ENCODE measurements around the gene SRRM2.

Gene SRRM2

DNA sequence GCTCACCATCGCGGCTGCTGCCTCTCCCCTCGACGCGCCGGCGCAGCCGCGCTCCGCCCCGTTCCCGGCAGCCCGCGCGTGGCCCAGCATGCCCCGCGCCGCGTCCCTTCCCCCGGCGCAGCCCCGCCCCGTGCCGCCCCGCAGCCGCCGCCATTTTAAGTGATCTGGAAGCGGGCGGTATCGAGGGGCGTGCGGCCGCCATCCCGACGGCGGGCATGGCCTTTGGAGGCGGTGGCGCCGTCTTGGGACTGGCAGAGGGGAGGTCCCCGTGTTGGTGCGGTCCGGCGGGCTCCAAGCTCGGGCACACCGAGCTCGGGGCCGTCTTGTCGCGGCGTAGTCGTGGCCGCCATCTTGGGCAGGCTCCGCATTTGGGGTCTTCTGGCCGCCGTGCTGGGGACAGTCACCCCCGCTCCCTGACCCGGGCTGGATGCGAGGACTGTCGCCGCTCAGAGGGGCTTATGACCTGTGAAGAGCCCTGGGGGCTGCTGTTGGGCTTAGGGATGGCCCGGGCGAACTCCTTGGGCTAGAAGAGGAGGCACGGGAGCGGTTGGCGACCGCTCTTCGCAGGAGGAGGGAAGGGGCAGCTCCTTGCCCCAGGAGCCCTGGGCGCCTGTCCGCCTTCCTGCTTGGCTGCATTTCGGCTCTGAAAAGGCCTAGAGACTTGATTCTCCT lies 24.9 kb downstream of the SRRM2 start, which contains the start of gene ELOB:
TSS of gene ELOB (minus strand) at position 50 of the 672 bp plus-strand sequence. CDS start at position 9, 41 bp downstream.
- DNase-seq (ENCODE audit: low read depth), result peak; percentile 71

DNA sequence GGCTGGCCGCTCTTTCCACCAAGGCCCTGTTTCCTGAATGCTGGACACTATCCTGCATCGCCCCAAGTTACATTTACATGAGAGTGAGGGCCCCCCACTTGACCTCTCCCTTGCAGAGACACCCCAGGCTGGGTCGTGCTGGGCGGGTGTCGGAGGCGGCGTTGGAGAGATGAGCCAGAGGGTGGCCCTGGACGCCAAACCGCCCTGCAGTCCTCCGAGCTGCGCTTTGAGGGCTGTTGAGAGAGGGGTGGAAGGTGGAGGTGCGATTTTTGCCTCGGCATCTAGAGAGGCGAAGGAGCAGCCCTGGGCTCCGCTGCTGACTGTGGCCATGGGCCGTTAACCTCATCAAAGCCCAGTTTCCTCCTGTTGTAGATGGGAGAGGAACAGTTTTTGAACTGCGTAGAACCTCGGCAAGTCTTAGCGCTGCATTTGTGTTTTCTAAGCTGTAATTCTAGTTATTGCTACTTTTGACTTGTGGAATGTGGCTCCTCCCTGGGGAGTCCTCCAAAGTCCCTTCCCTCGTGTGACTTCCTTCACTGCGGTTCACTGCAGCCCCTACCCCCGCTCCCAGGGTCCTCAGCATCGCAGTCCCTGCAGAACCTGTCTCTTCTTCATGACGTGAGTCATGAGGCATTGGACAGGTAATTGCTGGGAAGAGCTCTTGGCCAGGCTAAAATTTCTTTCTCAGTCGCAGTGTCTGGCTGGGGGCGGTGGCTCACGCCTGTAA lies 25.6 kb downstream of the SRRM2 start:
- no peak for DNase-seq (ENCODE audit: low read depth)

DNA sequence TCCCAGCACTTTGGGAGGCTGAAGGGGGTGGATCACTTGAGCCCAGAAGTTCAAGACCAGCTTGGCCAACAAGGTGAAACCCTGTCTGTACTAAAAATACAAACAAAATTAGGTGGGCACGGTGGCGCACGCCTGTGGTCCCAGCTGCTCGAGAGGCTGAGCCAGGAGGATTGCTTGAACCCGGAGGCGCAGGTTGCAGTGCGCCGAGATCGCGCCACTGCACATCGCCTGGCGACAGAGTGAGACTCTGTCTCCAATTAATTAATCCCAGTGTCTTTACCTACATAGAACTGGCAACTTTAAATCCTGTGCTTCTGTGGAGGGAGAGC lies 26.2 kb downstream of the SRRM2 start:
- no peak for DNase-seq (ENCODE audit: low read depth)

DNA sequence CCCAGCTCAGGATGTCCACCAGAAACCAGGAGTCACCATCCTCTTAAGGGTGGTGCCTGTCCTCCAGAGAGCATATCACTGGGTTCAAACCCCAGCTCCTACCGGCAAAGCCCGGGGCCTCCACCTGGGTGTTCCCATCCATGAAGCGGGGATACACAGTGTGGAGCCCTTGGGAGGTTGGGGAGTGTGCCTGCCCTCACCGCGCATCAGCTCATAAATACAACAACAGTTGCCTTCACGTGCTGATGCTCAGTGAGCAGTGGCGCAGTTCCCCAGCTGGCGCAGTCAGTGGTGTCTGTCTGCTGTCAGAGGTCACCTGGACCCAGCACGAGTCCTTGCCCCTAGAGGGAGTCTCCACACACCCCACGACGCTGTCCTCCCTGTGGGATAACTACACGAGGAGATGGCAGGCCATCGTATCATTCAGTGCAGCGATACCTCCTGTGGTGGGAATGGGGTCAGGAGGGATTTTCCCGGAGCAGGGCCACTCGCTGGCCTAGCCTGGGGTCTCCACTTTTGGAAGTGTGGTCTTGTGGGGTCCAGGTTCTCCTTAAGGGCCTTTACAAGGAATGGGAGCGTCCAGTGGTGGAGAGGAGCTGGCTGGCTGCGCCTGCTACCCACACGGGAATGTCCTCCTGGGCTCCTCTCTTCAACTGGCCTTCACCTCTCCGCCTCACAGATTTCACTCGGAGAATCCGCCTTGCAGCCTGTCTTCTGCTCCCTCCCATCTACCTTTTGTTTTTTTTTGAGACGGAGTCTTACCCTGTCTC lies 26.9 kb downstream of the SRRM2 start:
- DNase-seq (ENCODE audit: low read depth), result no peak

DNA sequence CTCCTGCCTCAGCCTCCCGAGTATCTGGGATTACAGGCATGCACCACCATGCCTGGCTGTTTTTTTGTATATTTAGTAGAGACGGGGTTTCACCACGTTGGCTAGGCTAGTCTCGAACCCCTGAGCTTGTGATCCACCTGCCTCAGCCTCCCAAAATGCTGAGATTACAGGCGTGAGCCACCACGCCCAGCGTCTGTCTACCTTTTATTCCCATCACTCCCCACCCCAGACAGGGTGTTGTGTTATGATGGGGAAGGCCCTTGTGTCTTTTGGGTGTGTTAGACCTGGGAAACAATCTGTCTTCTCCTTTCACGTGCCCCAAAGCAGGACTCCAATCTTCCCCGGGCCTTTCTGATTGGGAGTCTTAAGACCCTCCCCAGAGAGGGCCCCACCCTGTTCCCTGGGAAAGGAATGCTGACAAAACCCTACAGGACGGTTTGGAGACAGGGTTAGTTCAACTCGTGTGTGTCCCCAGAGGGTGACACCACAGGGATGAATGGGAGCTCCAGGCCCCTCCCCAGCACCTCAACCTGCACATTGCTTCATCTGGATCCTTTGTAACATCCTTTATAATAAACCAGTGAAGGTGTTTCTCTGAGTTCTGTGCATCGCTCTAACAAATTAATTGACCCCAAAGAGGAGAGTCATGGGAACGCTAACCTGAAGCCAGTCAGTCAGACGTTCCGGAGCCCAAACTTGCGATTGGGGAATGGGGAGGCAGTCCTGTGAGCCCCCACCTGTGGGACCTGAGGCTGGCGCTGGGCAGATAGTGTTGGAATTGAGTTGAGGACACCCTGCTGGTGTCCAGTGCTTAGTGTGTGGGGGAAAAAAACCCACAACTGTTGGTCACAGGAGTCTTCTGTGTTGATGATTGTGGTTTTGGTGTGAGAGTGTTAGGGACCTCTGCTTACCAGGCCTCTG lies 27.8 kb downstream of the SRRM2 start:
- DNase-seq (ENCODE audit: low read depth), result no peak

DNA sequence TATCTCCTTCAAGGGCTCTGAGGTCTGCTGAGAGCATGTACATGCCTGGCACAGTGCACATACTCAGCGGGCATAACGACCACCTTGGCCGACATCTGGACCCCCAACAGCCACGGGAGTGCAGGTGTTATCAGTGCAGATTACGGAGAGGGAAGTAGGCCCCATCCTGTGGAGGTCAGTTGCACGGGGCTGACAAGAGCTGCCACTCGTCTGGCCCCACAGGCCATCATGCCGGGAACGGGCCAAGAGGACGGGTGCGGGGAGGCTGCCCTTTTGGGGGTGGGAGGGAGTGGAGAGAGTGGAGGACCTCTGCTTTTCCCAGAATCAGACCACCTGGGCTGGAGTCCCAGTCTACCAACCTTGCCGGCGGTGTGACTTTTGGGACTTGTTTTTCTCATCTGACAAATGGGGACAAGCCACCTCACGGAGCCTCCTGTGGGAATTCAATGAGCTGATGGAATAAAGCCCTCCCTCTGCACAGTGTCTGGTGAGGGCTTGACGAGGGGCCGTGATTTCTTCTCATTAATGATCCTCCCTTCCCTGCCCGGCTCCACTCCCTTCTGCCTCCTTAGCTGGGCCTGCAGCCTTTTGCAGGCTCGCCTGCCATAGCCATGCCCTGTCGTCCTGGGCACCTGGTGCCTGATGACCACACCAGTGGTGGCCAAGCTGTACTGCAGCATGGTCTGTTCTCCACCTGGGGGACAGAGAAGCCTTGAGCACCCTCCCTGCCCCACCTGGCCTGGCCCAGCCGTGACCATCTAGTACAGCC lies 30.3 kb downstream of the SRRM2 start:
- no peak for DNase-seq (ENCODE audit: low read depth)

DNA sequence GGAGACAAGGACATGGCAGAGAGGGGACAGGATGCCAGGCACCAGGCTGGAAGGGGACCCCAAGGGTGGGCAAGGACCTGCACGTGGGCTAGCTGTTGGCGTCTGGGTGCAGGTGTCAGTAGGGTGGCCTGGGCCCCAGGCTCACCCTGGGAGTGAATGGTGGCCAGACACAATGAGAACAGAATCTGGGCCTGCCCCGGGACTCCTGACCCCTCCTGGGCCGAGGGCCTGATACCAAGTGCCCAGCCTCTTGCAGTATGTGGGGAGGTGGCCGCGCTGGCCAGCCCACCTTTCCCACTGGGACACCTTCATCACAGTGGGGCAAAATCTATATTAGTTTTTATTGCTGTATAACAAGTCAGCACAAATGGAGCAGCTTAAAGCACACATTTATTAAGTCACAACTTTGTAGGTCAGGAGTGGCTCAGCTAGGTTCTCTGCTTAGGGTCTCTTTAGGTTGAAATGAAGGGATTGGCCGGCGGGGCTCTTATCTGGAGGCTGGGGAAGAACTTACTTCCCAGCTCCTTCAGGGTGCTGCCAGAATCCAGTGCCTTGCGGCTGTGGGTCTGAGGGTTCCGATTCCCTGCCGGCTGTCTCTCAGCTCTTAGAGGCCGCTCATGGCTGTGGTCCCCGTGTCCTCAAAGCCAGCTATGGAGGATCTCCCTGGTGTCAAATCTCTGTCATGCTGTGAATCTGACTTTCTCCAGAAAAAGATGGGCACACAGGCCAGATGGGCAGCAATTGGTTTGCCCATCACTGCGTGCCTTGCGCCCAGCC lies 31.3 kb downstream of the SRRM2 start:
- no peak for DNase-seq (ENCODE audit: low read depth)

DNA sequence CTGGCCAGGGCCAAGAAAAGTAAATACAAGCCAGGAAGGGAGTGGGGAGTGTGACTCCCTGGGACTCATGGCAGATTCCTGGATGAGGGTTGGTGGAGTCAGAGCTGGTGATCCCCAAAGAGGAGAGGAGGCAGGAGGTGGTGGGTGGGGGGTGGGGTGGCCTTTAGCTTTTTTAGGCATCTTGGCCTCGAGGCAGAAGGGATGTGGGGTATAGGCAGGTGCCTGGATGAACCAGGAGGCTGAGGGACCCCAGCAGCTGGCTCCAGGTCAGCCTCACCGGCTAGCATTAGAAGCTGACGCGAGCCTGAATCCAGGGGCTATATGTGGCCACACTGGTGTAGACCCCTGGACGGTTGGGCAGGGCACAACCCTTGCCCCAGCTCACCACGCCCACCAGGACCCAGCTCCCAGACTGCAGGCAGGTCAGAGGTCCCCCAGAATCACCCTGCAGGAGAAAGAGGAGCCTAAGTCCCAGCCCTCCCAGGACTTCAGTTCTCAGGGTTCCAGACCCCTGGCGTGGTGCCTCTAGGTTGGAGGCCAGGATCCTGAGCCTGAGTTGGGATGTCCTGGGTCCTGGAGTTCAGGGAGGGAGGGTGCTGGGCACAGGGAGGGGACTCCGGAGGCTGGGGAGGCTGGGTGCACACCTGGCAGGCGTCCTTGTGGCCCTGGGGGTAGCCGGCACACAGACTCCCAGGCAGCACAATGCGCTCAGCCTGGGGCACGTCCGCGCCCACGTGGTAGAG lies 32.1 kb downstream of the SRRM2 start:
- no peak for DNase-seq (ENCODE audit: low read depth)

DNA sequence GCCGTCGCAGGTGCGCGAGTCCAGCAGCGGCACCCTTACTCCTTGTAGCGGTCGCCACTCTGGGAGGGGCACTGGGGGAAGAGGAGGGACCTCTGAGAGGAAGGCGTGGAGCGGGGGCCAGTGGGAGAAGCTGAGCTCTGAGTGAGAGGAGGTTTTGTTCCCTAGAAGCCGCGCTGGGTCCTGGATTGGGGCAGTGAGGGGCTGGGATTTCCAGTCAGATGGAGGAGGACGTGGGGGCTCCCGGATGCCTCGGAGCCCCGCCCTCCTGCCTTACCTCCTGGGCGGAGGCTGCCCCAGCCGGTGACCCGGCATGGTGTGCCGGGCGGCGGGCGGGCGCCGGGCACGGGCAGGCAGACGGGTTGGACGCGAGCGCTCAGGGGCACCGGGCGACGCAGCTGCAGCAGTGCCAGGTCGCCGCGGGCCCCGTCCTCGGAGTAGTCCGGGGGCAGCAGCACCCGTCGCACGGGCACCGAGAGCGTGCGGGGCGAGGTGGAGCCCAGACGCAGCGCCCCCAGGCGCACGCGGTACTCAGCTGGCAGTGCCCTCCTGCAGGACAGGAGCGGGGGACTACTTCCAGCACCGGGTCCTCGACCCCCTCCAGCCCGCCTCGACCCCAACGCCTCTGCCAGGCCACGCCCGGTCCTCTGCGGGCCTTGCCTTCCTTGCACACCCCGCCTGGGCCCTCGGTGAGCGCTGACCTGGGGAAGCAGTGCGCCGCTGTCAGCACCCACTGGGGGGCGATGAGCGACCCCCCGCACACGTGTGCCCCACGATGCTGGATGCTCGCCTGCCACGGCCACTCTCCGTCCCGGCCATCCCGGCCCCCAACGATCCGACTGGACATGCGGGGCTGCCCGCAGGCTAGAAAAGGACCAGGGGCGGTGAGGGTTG lies 32.9 kb downstream of the SRRM2 start:
- DNase-seq (ENCODE audit: low read depth), result no peak

DNA sequence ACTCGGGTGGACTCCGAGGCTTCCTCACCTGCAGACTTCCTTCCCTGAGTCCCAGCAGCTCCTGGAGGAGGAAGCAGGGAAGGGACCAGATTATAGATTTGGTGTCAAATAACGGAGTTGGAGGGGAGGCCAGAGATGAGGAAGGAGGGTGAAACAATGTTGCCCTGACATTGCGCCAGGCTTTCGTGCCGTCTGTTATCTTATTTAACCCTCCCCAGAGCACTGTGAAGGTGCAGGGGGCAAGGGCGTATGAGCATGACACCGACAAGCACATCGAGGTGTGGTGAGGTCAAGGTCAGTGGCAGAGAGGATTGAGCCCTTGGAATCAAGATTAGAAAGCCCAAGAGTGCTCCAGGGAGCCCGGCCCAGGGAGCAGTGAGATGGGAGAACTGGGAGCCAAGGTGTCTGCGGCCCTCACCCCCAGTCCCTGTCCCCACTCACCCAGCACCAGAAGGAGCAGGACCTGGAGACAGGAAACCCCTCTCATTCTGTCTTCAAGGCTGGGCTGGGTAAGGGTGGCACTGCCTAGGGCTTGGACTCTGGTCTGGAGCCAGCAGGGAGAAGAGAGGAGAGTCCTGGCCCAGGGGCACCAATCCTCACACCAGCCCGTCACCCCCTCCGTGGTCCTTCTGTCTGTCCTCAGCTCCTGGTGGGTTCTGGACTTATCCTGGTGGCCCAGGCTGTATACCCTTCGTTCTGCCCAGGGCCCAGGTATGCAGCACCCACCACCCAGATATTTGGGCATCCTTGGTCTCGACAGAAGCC lies 33.8 kb downstream of the SRRM2 start:
- DNase-seq (ENCODE audit: low read depth), result no peak

DNA sequence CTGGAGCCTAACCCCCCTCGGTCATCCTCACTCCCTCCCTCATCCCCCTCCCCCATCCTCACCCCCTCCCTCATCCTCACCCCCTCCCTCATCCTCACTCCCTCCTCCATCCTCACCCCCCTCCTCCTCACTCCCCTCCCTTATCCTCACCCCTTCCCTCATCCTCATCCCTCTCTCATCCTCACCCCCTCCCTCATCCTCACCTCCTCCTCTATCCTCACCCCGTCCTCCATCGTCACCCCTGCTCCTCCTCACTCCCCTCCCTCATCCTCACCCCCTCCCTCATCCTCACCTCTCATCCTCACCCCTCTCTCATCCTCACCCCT lies 34.4 kb downstream of the SRRM2 start:
- DNase-seq (ENCODE audit: low read depth), result no peak

DNA sequence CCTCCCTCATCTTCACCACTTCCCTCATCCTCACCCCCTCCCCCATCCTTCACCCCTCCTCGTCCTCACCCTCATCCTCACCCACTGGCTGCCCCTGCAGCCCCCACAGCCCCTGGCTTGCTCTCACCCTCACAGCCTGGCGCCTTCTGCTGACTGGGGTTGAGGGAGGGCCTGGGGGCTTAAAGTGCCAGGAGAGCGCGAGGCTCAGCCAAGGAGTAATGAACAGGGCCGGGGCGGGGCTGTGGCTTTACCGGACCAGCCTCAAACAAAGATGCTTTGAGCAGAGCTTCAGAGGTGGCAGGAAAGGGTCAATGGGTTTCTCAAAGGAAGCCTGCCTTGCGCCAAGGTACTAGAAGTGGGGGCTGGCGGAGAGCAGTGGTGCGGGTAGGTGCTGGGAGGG lies 35.0 kb downstream of the SRRM2 start, which contains the start of gene PRSS33:
TSS of gene PRSS33 (minus strand) at position 155 of the 400 bp plus-strand sequence. CDS start 1,013 bp downstream, outside the sequence.
- DNase-seq (ENCODE audit: low read depth), result no peak

DNA sequence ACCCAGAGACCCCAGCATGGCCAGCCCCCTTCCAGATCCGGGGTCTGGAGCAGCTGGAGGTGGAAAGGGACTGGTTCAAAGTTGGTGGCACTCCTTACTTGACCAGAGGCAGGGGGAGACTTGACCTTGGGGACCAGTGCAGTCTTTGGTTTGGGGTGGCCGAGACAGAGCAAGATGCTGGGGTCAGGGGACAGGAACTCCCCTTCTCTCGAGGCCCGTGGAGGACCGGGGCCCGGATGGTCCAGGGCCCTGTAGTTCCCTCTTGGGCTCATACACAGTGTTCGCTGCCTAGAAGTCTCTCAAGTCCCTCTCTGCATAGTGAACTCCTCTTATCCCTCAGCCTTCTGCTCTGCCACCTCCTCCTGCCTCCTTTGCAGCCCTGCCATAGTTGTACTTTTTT lies 35.5 kb downstream of the SRRM2 start:
- DNase-seq (ENCODE audit: low read depth), result no peak

DNA sequence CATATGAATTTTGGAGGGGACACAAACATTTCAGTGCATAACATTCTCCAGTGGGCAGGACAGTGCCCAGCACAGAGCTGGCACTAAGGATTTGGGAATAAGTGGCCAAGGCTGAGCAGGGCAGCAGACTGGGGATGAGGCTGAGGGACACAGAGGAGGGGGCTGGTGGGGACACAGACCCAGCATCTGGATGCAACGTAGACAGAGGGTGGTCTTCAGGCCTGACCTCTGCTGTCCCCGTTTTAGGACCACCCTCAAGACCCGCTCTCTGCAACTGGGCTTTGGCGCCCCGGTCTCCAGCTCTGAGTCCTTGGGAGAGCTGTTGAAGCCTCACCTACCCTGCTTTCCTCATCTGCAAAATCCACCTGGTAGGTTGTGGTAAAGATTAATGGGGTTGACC lies 38.2 kb downstream of the SRRM2 start:
- DNase-seq (ENCODE audit: low read depth), result no peak

DNA sequence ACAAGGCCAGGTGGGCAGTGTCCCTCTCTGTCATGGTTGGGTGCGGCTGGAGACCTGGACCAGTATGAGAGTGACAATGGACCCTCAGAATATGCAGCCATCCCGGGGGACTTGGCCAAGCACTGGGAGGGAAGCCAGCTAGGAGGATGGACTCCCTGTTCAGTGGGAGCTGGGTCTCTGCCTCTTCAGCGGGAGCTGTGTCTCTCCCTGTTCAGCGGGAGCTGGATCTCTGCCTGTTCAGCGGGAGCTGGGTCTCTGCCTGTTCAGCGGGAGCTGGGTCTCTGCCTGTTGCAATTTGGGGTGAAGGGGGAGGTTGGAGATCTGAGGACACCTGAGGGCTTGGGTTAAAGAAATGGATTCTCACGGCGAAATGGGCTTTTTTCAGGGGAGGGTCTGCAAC lies 38.7 kb downstream of the SRRM2 start:
- no peak for DNase-seq (ENCODE audit: low read depth)

DNA sequence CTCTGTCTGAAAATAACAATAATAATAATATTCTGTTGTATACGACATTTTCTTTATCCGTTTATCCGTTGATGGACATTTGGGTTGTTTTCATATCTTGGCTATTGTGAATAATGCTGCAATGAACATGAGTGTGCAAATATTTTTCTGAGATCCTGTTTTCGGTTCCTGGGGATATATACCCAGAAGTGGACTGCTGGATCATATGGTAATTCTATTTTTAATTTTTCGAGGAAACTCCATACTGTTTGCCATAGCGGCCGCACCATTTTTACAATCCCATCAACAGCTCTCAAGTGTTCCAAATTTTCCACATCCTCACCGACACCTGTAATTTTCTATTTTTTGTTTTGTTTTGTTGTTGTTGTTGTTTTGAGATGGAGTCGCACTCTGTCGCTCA lies 40.5 kb downstream of the SRRM2 start:
- DNase-seq (ENCODE audit: low read depth), result no peak

DNA sequence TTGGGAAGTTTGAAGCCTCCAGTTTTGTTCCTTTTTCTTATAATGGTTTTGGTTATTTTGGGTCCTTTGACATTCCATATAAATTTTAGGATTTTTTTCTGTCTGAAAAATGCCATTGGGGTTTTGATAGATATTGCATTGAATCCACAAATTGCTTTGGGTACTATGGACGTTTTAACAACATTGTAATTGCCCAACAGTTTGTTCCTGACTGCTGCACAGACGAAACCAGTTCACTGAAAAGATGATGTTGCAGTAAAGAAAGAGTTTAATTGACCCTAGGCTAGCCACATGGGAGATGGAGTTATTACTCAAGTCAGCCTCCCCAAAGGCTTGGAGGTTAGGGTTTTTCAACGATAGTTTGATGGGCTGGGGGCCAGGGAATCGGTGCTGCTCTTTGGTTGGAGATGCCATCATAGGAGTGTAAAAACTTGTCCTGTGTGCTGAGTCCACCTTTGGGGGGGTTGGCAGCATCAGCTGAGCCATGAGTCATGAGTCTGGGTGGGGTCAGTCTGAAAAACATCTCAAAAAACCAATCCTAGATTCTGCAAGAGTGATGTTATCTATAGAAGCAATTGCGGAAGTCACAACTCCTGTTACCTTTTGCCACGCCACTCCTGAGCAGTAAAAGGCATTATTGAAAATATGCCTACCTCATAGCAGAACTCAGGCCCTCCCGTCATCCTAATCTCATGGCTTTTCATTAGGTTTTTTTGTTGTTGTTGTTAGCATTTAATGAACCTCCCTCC lies 43.1 kb downstream of the SRRM2 start:
- no peak for DNase-seq (ENCODE audit: low read depth)
